Right lobe of liver (tissue), 6 donors: Measurements from ENCODE around the gene SLC2A8. TPM values are rescaled to one million over a fixed set of nuclear protein-coding genes. Genes with fewer than 3 reads are reported as not detected.

Source experiments
- ATAC-seq, 4 donors: fragments of 200-7000 bp; cut with Tn5 transposase; one replicate each; pipeline ENCODE4 v1.9.1; 2020; ENCODE audit warnings: mild to moderate bottlenecking in 4 of 4, moderate library complexity in 4 of 4
- DNase-seq, 3 donors: peaks; one replicate each; pipeline ENCODE4 v3.0.0-alpha.2; 2020
- H3K27ac ChIP-seq, 3 donors: fragments of 200-600 bp; one replicate each; pipeline ENCODE4 v1.8.0; 2022
- H3K27me3 ChIP-seq, 2 donors: fragments of 200-600 bp; one replicate each; pipeline ENCODE4 v1.8.0; 2022
- H3K36me3 ChIP-seq, 4 donors: fragments of 200-600 bp; sonication (generic) in 1 of 4; one replicate each; pipeline versions ENCODE4 v1.5.1 to v1.8.0; 2017 to 2022; ENCODE audit warnings: control low read depth in 1 of 4
- H3K4me1 ChIP-seq, 4 donors: fragments of 200-600 bp; sonication (generic) in 1 of 4; one replicate each; pipeline versions ENCODE4 v1.5.1 to v1.8.0; 2017 to 2022; ENCODE audit warnings: control low read depth in 1 of 4
- H3K4me3 ChIP-seq, 3 donors: fragments of 200-600 bp; one replicate each; pipeline ENCODE4 v1.8.0; 2022
- H3K9me3 ChIP-seq, 4 donors: fragments of 200-600 bp; sonication (generic) in 1 of 4; one replicate each; pipeline versions ENCODE4 v1.5.1 to v1.8.0; 2017 to 2022; ENCODE audit warnings: control low read depth in 1 of 4
- POLR2A ChIP-seq: fragments of 450-650 bp; IDR thresholded peaks from one replicate; pipeline ENCODE4 v1.6.1; 2017; ENCODE audit warnings: antibody characterized with exemption, mild to moderate bottlenecking
- WGBS: methylation state at CpG from one replicate; pipeline ENCODE4 v1.1.6; 2018; ENCODE audit warnings: low coverage, low lambda C conversion rate; ENCODE audit not compliant: insufficient coverage; ENCODE audit errors: missing lambda C conversion rate; 5-methylcytosine and 5-hydroxymethylcytosine counted together
- intact Hi-C, 2 donors: fragments of 100-400 bp; cut with DNase I; formaldehyde crosslinking; loops; one replicate each; pipeline versions ENCODE4 v1.11.2 to v1.14.1; 2022
- long read RNA-seq: library from polyadenylated mRNA; unstranded; transcript quantifications from one replicate; pipeline ENCODE4 v2.0.0, GENCODE V29; 2019
- total RNA-seq, 6 experiments: library from RNA; depleted of rRNA in 2 of 6; stranded (reverse); fragments of >200 nt in 2 of 6; fragmentation: NEBNext Ultra II Directional in 3 of 6; extraction: Animal tissue kit (Norgen Biotek cat#: 25700) in 3 of 6; gene quantifications; one replicate each; pipeline versions ENCODE4 v1.1.0 to v1.2.4, GENCODE V29; 2016 to 2023
- TF ChIP-seq, protein P1 (sequence below), 4 donors: fragments of 200-600 bp in 3 of 4; fragments of 450-650 bp in 1 of 4; IDR thresholded peaks; one replicate each; pipeline versions ENCODE4 v1.5.1 to v1.8.0; 2016 to 2022; ENCODE audit warnings: antibody characterized with exemption in 4 of 4, mild to moderate bottlenecking in 2 of 4
- donor health status: DM: no; HTN: yes; CAD: no.
- donor health status: DM: no; HTN: no; CAD: no.
- donor health status: DM: no; HTN: no; CAD: no.
- donor health status: DM: no; HTN: yes; CAD: no.
- donor health status: DM: no; HTN: yes; CAD: no.

The SLC2A8 gene, protein sequence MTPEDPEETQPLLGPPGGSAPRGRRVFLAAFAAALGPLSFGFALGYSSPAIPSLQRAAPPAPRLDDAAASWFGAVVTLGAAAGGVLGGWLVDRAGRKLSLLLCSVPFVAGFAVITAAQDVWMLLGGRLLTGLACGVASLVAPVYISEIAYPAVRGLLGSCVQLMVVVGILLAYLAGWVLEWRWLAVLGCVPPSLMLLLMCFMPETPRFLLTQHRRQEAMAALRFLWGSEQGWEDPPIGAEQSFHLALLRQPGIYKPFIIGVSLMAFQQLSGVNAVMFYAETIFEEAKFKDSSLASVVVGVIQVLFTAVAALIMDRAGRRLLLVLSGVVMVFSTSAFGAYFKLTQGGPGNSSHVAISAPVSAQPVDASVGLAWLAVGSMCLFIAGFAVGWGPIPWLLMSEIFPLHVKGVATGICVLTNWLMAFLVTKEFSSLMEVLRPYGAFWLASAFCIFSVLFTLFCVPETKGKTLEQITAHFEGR
- total RNA-seq: 10 to 100 TPM; 16.2 to 25.0 (median 18.8) TPM
- long read RNA-seq, partial matches to known transcripts: 0 of 8 reads
- long read RNA-seq, other reads (novel, unspliced or antisense): 6 of 8 reads

DNA sequence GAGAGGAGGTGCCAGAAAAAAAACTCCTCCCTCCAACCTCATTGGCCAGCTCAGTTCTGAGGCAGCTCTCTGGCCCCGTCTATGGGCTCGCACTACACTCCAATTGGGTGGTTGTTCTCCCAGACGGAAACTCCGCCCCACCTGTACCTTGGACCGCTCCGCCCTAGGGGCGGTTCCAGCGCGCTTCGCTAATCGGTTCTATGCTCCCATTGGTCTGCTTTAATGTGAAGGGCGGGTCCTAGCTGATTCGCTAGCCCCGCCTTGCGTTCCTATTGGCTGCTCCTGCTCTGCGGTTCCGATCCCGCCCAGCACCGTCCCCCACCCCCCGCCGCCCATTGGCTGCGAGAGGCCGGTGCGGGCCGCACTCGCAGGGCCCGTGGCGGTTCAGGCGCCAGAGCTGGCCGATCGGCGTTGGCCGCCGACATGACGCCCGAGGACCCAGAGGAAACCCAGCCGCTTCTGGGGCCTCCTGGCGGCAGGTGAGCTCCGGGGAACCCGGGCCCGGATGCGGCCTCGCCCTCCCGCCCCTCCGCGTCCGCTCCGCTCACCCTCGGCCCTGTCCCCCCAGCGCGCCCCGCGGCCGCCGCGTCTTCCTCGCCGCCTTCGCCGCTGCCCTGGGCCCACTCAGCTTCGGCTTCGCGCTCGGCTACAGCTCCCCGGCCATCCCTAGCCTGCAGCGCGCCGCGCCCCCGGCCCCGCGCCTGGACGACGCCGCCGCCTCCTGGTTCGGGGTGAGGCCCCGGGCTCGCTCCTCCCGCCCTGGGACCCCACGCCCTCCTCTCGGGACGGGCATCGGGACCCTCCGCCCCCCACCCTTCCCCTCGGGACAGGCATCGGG lies at the start of gene SLC2A8:
Gene SLC2A8, plus strand, starts transcription at position 362 of the 838 bp plus-strand sequence. Its CDS starts 62 bp downstream, at position 424.
- 0% methylated on average over 2 of the region's 87 CpGs for WGBS
- intact Hi-C loops: no loop called here
- Histone ChIP-seq H3K4me3 (peak within 1 kb of the TSS; percentile 67 to 77 (median 74)), H3K4me1 (peaks cover 0 to 13% (median 0%) of the 10 kb centered on the region in 4 donors), H3K36me3 (peaks cover 0 to 5% (median 0%) of the 10 kb centered on the region in 4 donors), H3K27ac (peak within 1 kb of the TSS; percentile 62 to 81 (median 72)), H3K27me3 (no peaks in the 10 kb centered on the region), H3K9me3 (no peaks in the 10 kb centered on the region)
- DNase-seq (peak; percentile 98 to 100 (median 99)), ATAC-seq (peak; percentile 92 to 97 (median 94))
- TF ChIP-seq, protein P1, sequence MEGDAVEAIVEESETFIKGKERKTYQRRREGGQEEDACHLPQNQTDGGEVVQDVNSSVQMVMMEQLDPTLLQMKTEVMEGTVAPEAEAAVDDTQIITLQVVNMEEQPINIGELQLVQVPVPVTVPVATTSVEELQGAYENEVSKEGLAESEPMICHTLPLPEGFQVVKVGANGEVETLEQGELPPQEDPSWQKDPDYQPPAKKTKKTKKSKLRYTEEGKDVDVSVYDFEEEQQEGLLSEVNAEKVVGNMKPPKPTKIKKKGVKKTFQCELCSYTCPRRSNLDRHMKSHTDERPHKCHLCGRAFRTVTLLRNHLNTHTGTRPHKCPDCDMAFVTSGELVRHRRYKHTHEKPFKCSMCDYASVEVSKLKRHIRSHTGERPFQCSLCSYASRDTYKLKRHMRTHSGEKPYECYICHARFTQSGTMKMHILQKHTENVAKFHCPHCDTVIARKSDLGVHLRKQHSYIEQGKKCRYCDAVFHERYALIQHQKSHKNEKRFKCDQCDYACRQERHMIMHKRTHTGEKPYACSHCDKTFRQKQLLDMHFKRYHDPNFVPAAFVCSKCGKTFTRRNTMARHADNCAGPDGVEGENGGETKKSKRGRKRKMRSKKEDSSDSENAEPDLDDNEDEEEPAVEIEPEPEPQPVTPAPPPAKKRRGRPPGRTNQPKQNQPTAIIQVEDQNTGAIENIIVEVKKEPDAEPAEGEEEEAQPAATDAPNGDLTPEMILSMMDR (IDR thresholded peaks at IDR 0.05): peak; percentile 15 to 38 (median 30)
- peak; percentile 94 for TF ChIP-seq POLR2A

DNA sequence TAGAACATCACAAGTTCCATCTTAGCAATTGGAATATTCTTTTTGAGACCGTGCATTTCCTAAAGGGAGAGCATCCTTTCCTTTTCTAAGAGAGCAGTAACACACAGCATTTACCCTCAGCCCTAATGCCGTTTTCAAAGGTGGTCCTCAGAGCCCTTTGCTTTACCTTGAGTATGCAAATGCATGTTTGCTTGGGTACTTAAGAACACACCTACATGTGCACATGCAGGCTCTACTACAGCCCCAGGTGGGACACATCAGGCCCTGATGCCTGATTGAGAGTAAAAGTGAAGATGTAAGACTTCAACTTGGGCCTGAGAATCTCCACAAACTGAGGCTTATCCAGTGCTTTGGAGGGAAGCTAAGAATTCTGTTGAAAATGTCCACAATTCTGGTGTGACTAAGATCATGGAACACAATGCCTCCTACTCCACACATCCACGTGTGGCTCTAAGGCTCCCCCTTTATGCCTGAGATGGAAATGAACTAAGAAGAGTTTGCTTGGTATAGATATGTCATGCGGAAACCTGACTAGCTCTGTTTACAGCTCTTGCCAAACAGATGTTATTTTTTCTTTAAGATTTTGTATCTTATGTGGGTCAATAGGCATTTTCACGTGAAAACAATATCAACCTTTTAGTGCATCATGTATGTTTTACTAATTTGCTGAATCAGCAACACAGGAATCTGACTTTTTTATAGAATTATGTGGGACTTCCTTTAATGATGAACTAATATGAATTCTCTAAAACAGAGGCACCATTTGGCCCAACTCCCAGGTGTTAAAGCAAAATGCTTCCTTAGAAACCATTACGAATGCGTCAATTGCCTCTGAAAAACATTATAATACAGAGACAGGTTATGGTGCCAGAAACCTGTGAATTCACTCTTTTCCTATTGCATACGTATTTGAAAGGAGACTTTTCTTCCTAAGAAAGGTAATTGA lies 48.9 kb upstream of the SLC2A8 start:
- H3K27me3 ChIP-seq: no peaks in the 10 kb centered on the region
- WGBS: 77% methylated on average over 8 of the region's 8 CpGs
- no peak for TF ChIP-seq POLR2A
- TF ChIP-seq, protein P1 (IDR thresholded peaks at IDR 0.05): peak; percentile 17 to 65 (median 40)
- H3K4me3 ChIP-seq: no peak overlapping the region
- no peaks in the 10 kb centered on the region for H3K9me3 ChIP-seq
- H3K36me3 ChIP-seq: peaks cover 0 to 4% (median 0%) of the 10 kb centered on the region in 4 donors
- DNase-seq: no peak
- intact Hi-C loops: no loop called here
- peak; percentile 84 to 90 (median 87) for ATAC-seq
- H3K27ac ChIP-seq: no peak overlapping the region
- no peaks in the 10 kb centered on the region for H3K4me1 ChIP-seq

DNA sequence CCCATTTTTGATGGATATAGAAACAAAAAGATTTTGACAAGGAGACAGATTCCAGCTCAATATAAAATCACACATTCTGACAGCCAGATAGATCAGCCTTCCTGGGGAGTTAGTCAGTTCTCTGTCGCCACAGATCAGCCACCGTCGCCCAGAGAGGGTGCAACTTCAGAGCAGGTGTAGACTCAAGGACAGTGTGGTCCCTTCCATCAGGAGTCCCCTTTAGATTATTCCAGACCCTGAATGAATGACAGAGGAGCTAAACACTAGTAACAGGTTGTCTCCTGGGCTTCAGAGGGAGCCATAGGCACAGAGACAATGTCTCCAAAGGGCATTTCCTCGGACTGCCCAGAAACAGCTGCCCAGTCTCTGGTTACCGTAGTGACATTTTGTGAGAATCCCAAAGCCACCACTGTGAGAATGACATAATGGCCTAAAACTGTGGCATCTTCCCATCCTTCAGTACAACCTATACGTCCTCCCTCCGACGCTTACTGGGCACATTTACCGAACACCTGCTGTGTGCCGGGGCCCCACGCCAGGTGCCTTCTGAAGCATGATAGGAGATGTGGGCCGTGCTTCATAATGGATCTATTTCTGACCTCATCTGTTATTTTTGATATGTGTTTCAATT lies 47.4 kb upstream of the SLC2A8 start:
- WGBS: 91% methylated on average over 11 of the region's 12 CpGs
- Histone ChIP-seq H3K36me3 (peaks cover 0 to 4% (median 0%) of the 10 kb centered on the region in 4 donors), H3K9me3 (no peaks in the 10 kb centered on the region), H3K27ac (no peak overlapping the region), H3K27me3 (no peaks in the 10 kb centered on the region), H3K4me3 (no peak overlapping the region), H3K4me1 (no peaks in the 10 kb centered on the region)
- TF ChIP-seq, protein P1 (IDR thresholded peaks at IDR 0.05): no peak
- TF ChIP-seq POLR2A: no peak
- DNase-seq: no peak
- ATAC-seq: no peak
- intact Hi-C loops: no loop called here
